NCI-H2171 (cell line): ENCODE results near the gene STX7.

Source experiments
- DNase-seq: peaks from one replicate; lab custom pipeline; 2025; lab: John Stamatoyannopoulos, UW

STX7 gene

DNA sequence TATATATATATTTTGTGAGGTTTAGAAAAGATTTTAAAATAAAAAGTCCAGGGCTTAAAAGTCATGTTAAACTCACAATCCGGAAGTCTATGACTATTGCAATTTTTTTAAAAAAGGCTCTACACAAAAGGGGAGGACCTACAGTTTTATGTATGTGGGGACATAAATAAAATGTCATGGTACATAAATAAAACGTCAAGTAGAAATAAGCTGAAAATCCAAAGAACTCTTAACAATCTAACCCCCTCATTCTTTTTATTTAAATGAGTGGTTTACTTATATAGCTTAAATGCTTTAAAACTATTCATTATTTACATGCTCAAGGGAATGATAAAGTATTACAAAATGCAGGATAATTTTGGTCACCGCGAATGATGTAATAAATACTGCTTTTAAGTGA, 36.2 kb downstream of the STX7 start:
- no peak for DNase-seq

GRCh38 chr6:132475925-132476324, 37.0 kb downstream of the STX7 start:
- no peak for DNase-seq

DNA sequence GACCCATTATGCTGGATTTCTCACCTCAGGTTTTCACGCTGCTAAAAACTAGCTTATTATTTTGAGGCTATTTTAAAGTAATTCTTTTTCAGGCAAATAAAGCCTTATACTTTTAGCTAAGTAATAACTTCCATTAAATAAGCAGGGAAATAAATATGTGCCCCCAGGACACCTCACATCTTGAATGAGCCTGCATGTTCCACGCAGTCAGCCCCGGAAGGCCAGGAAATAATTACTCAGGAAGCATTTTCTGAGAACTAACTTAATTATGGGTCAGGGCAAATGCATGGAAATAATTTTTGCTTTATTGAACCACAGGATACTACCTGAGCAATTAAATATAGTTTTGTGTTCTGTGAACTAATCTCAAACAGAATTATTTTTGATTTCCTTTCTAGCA, 41.1 kb downstream of the STX7 start:
- DNase-seq = no peak

DNA sequence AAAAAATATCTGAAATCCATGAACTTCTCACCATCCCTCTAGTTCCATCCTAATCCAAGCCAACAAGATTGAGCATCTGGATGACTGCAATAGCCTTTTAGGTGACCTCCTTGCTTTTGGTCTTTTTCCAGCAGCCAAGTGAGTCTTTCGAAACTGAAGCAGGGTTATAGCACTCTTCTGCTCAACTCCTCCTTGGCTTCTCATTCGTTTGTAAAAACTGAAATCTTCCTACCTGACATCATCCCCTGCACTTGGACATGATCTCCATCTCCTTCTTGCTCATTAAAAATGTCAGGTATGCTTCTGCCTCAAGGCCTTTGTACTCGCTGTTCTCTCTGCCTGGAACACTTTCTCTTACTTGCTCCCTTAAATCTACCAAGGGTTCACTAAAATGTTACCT, 46.0 kb downstream of the STX7 start:
- no peak for DNase-seq

DNA sequence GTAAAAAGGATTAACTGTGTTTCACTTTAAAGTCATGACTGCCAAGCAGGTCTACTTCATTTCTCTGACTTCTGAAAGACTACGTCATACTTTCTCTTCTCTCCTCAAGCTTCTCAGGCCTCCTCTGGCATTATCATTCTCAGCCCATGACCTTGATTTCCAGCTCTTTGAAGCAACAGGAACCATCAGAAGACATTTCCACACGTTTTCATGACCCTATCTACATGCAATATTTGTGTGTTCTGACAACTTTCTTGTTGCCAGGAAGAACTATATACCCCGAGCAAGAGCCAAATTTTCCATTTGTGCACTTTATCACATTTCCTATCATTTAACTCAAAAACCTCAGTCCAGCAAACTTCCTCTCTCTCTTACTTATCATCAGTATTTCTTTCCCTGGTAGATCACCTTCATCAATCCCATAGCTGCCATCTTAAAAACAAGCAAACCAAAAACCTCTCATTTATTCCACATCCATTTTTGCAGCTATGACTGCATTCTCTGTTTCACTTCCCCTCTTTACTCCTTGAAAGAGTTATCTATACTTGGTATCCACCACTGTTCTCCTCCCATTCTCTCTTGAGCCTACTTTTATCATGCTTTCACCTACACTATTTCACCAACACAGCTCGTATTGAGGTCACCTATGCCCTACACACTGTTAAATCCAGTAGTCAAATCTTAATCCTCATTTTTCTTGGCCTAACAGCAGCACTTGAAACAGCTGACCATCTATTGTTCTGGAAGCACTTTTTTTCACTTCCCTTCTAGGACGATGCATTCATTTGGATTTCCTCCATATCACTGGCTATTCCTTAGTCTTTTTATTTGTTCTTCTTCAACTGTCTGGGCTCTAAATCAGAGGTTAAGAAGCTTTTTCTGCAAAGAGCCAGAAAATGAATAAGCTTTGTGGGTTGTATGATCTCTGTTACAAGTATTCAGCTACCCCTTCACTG, 47.1 kb downstream of the STX7 start:
- no peak for DNase-seq

DNA sequence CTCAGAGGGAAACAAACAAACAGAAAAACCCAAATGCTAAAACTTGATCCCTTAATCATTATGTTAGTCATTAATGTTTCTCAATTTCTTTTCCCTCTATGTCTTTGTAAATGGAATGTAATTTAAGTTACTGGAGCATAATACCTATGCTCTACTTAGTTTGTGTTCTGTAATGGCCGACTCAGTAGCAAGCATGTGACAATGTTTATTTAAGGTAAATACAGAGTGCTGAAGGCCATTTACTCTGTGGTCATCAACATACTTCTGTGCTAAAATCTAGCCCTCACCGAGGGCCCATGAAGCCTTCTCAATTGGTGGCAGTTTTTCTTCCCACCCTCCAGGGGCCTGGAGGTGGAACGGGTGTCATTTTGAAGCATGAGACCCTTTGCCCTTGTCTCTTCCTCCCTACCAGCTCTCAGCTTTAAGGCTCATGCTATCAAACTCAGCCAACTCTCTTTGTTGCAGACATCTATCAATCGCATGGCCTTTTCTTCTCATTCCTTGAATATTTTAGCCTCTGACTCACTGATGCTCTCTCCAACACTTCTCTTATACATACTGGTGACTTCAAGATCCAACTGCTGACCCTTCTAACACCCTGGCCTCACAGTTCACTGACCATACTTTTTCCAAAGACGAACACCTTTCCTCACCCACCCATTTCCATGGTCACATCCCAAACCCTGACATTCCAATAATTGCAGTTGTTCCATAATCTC, 48.2 kb downstream of the STX7 start:
- no peak for DNase-seq

- no peak for DNase-seq
These were observed 51.0 kb downstream of the STX7 start for GRCh38 chr6:132461958-132462357.

DNA sequence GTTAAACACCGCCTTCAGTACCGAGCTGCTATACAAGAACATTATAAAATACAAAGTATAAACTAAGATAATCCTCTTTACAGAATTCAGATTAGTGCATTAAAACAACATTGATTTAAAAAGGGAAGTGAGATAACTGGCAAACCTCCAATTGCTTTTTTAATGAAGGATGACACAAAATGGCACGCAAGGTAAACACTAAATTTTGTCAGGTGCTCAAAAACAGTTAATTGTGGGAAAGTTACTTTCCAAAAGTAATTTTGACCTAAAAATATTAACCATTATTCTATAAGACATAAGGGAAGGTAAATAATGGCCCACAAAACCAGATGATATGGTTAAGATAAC, 53.3 kb downstream of the STX7 start:
- no peak for DNase-seq

GRCh38 chr6:132458887-132459604, 53.9 kb downstream of the STX7 start:
- DNase-seq = no peak

DNA sequence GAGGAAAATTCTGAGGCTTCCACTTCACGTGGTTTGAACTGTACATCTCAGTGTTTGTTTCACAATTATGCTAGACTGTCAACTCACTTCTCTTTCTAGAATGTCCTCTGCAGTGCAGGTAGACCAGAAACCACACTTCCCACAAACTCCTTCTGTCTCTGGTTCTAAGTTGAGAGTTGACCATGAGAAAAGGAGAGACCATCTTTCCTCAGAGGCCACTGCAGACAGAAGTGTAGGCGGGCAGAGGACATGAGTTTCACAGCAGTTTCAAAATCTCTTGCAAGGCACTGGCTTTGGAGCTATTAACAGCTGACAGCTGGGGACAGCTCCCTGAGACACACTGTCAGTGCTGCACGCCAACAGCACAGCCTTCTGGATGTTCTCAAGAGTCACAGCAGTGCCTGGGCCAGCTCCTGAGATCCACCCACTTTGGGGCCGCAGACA, 56.2 kb downstream of the STX7 start:
- DNase-seq = no peak

DNA sequence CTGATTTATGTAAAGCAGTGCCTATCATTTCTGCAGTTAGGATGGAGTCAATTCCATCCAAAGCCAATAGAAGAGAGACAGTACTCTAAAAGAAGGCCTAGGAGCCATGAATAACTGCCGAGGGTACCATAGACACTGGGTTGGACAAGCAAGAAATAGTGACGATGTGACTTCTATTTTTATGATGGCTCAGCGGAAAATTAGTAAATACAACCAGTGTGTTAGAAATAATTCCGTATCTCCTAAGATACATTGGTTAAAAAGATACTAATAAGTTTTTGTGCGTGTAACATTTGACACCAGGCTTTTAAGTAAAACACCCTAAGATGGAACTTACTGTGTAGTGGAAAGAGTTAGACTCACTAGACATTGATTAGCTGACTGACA, 66.1 kb downstream of the STX7 start:
- no peak for DNase-seq

- no peak for DNase-seq
These were observed 66.6 kb downstream of the STX7 start for GRCh38 chr6:132446141-132446854.

- no peak for DNase-seq
These were observed 67.5 kb downstream of the STX7 start for GRCh38 chr6:132445201-132445951.

DNA sequence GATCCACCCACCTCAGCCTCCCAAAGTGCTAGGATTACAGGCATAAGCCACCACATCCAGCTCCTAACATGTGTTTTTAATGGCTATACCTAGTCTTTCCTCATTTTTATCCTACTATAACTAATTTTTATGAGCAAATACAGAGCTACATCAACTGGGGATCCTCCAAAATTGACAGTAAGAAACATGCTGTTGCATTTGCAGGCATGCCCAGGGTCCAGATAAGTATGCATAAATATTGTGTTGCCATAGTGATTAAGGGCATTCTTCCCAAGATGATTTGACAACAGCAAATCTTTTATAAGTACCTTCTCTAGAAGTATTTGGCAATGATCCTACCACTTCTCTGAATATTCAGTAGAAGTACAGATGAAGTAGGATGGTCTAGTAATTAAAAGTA, 69.7 kb downstream of the STX7 start:
- no peak for DNase-seq

GRCh38 chr6:132430110-132430509, 82.8 kb downstream of the STX7 start:
- DNase-seq = no peak

DNA sequence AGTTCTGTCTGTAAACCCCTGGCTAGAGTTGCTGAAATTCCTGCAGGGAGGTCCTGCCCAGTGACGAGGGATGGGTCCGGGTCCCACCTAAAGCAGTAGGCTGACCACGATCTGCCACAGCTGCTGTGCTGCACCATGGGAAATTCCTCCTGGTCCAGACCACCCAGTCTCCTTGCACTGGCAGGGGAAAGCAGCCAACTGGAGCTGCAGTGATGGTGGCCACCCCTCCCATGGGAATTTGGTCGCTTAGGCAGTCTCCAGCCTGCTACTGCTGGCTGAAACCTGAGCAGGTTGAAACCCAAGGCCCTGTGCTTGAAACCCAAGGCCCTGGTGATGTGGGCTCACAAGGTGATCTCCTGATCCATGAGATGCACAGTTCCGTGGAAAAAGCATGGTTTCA, 87.7 kb downstream of the STX7 start:
- no peak for DNase-seq

DNA sequence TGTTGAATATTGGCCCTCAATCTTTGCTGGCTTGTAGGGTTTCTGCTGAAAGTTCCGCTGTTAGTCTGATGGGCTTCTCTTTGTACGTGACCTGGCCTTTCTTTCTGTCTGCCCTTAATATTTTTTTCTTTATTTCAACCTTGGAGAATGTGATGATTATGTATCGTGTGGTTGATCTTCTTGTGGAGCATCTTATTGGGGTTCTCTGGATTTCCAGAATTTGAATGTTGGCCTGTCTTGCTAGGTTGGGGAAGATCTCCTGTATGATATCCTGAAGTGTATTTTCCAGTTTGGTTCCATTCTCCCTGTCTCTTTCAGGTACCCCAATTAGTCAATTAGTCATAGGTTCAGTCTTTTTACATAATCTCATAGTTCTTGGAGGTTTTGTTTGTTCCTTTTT, 89.1 kb downstream of the STX7 start:
- no peak for DNase-seq

DNA sequence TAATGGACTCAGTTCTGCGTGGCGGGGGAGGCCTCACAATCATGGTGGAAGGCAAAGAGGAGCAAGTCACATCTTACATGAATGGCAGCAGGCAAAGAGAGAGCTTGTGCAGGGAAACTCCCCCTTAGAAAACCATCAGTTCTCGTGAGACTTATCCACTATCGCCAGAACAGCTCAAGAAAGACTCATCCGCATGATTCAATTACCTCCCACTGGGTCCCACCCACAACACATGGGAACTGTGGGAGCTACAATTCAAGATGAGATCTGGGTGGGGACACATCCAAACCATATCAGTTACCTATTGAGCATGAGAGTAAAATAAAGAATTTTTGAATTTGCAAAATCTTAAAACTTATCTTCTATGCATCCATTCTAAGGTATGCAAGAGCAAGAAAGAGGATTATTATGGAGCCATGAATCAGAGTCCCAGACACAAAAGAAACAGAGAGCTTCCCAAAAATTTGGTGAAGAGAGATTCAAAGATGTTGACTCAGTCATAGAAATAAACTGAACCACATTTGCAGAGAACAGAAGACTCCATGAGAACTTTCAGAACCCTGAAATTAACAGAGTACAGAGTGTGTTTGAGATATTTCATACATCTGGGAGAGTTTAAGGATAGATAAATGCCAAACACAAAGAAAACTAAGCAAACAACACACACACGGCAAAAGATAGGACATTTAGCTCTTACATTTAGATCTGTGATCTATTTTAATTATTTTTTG, 94.5 kb downstream of the STX7 start:
- DNase-seq = no peak

- no peak for DNase-seq
These were observed 98.2 kb downstream of the STX7 start for GRCh38 chr6:132414761-132415160.

DNA sequence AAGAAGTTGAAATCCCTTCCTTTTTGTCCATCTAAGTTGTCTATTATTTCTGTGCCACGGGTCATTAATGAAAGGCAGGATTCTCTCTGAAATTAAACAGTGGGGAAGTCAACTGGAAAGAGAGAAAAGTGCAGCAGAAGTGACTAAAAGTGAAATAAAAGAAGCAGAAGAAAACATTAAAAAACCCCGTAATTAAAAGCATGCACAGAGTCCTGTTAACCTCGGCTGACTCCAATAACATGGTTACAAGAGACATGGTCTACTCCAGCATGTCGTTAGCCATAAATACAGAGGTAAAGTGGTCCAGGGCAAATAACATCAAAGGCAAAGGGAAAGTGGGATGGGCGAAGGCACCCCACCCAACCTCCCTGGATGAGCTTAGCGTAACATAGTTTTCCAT, 98.6 kb downstream of the STX7 start:
- DNase-seq = no peak

- no peak for DNase-seq
These were observed 99.5 kb downstream of the STX7 start for GRCh38 chr6:132413499-132413802.
